ENCODE data around the gene INPP1. TPM values are rescaled to one million over a fixed set of nuclear protein-coding genes. Genes with fewer than 3 reads are reported as not detected.

INPP1 gene
- total and polyA plus RNA-seq, 4 donors = 9.1 to 13.2 (median 12.4) TPM

DNA sequence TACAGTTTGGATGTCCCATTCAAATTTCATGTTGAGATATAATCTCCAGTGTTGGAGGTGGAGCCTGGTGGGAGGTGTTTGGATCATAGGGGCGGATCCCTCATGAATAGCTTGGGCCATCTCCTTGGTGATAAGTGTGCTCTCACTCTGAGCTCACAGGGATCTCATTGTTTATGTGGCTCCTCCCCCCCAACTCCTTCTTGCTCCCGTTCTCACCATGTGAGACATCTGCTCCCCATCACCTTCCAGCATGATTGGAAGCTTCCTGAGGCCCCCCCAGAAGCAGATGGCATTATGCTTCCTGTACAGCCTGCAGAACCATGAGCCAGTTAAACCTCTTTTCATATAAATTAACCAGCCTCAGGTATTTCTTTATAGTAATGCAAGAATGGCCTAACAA lies 3.0 kb upstream of the INPP1 start (continued):
- TF ChIP-seq, protein P1, sequence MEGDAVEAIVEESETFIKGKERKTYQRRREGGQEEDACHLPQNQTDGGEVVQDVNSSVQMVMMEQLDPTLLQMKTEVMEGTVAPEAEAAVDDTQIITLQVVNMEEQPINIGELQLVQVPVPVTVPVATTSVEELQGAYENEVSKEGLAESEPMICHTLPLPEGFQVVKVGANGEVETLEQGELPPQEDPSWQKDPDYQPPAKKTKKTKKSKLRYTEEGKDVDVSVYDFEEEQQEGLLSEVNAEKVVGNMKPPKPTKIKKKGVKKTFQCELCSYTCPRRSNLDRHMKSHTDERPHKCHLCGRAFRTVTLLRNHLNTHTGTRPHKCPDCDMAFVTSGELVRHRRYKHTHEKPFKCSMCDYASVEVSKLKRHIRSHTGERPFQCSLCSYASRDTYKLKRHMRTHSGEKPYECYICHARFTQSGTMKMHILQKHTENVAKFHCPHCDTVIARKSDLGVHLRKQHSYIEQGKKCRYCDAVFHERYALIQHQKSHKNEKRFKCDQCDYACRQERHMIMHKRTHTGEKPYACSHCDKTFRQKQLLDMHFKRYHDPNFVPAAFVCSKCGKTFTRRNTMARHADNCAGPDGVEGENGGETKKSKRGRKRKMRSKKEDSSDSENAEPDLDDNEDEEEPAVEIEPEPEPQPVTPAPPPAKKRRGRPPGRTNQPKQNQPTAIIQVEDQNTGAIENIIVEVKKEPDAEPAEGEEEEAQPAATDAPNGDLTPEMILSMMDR (IDR thresholded peaks at IDR 0.05; ENCODE audit: low read depth, low read length, missing input control) = no peak
- TF ChIP-seq HNF4A (conservative IDR thresholded peaks at IDR 0.05) (no peak), NR2F2 (IDR thresholded peaks at IDR 0.05) (no peak), YY1 (IDR thresholded peaks at IDR 0.05) (no peak), HNF4G (IDR thresholded peaks at IDR 0.05) (no peak)

DNA sequence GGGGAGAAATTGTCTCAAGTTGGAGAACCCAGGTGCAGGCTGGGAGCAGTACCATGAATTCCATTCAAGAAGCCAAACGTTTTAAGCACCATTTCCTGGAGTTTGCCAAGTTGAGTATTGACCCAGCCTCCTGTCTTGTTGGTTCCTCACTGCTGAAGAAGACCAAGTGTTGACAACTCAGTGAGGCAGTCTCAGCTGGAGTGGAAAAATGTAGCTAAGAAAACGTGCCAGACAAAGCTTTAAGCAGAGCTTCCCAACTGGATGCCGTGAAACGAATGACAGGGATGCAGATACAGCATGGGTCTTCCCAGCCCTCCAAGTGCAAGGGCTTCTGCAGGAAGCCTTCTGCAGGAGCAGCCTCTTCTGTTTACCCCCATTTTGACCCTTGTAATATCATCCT lies 778 bp upstream of the INPP1 start:
- DNase-seq (ENCODE audit: low spot score) = no peak
- no peaks in the 10 kb centered on the region for H3K9me3 ChIP-seq (ENCODE audit: control insufficient read depth in 4 of 4, low read length in 3 of 4)
- peak overlapping the region in 1 of 2 donors; percentile 96 for H3K27ac ChIP-seq (ENCODE audit: low read depth in 1 of 2, low read length in 2 of 2)
- H3K4me1 ChIP-seq (ENCODE audit: control insufficient read depth in 4 of 4, insufficient read depth in 4 of 4, low read length in 3 of 4) = peaks cover 0 to 9% (median 5%) of the 10 kb centered on the region in 4 donors
- TF ChIP-seq NR2F2 (IDR thresholded peaks at IDR 0.05) (no peak), HNF4A (conservative IDR thresholded peaks at IDR 0.05) (no peak)
- no peak overlapping the region for H3K4me3 ChIP-seq (ENCODE audit: low read depth in 1 of 3, low read length in 3 of 3)
- H3K27me3 ChIP-seq (ENCODE audit: control insufficient read depth in 4 of 4, insufficient read depth in 4 of 4, low read length in 3 of 4) = no peaks in the 10 kb centered on the region
- no peak overlapping the region for H3K9ac ChIP-seq (ENCODE audit: low read depth in 1 of 2, low read length in 2 of 2)
- no peaks in the 10 kb centered on the region for H3K36me3 ChIP-seq (ENCODE audit: control insufficient read depth in 4 of 4, insufficient read depth in 3 of 4, low read depth in 1 of 4, low read length in 3 of 4)
- WGBS = 68% methylated on average over 4 of the region's 4 CpGs

DNA sequence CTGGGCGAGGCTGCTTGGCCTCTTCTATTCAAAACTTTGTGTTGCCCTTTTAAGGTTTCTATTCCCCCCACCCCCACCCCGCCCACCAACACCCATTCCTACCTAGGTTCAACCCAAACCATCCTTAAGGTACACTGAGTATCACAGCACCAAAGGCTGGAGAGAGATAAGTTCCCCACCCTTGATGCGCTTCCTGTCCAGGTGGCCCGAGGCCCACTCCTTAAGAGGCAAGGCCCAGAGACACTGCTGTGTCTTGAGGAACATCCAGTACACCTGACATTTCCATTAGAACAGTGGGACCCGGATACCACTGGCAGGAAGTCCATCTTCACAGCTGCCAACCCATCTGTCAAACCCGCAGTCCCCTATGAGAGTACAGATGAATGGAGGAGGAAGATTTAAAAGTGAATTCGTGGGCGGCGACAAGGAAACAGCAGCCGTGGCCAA lies 277 bp upstream of the INPP1 start:
- Histone ChIP-seq H3K36me3 (ENCODE audit: control insufficient read depth in 4 of 4, insufficient read depth in 3 of 4, low read depth in 1 of 4, low read length in 3 of 4) (no peaks in the 10 kb centered on the region), H3K4me1 (ENCODE audit: control insufficient read depth in 4 of 4, insufficient read depth in 4 of 4, low read length in 3 of 4) (peaks cover 0 to 9% (median 5%) of the 10 kb centered on the region in 4 donors), H3K27me3 (ENCODE audit: control insufficient read depth in 4 of 4, insufficient read depth in 4 of 4, low read length in 3 of 4) (no peaks in the 10 kb centered on the region), H3K4me3 (ENCODE audit: low read depth in 1 of 3, low read length in 3 of 3) (peak overlapping the region in 2 of 3 donors; percentile 71), H3K9ac (ENCODE audit: low read depth in 1 of 2, low read length in 2 of 2) (peak overlapping the region in 1 of 2 donors; percentile 89), H3K9me3 (ENCODE audit: control insufficient read depth in 4 of 4, low read length in 3 of 4) (no peaks in the 10 kb centered on the region), H3K27ac (ENCODE audit: low read depth in 1 of 2, low read length in 2 of 2) (peak overlapping the region; percentile 94 to 96)
- no peak for DNase-seq (ENCODE audit: low spot score)
- TF ChIP-seq HNF4A (conservative IDR thresholded peaks at IDR 0.05) = no peak
- TF ChIP-seq, protein P2, sequence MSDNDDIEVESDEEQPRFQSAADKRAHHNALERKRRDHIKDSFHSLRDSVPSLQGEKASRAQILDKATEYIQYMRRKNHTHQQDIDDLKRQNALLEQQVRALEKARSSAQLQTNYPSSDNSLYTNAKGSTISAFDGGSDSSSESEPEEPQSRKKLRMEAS (IDR thresholded peaks at IDR 0.05) = no peak
- no peak for TF ChIP-seq JUND (IDR thresholded peaks at IDR 0.05)
- TF ChIP-seq, protein P1 (IDR thresholded peaks at IDR 0.05; ENCODE audit: low read depth, low read length, missing input control) = no peak
- TF ChIP-seq, protein P3, sequence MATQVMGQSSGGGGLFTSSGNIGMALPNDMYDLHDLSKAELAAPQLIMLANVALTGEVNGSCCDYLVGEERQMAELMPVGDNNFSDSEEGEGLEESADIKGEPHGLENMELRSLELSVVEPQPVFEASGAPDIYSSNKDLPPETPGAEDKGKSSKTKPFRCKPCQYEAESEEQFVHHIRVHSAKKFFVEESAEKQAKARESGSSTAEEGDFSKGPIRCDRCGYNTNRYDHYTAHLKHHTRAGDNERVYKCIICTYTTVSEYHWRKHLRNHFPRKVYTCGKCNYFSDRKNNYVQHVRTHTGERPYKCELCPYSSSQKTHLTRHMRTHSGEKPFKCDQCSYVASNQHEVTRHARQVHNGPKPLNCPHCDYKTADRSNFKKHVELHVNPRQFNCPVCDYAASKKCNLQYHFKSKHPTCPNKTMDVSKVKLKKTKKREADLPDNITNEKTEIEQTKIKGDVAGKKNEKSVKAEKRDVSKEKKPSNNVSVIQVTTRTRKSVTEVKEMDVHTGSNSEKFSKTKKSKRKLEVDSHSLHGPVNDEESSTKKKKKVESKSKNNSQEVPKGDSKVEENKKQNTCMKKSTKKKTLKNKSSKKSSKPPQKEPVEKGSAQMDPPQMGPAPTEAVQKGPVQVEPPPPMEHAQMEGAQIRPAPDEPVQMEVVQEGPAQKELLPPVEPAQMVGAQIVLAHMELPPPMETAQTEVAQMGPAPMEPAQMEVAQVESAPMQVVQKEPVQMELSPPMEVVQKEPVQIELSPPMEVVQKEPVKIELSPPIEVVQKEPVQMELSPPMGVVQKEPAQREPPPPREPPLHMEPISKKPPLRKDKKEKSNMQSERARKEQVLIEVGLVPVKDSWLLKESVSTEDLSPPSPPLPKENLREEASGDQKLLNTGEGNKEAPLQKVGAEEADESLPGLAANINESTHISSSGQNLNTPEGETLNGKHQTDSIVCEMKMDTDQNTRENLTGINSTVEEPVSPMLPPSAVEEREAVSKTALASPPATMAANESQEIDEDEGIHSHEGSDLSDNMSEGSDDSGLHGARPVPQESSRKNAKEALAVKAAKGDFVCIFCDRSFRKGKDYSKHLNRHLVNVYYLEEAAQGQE (IDR thresholded peaks at IDR 0.05) = no peak
- TF ChIP-seq RXRA (IDR thresholded peaks at IDR 0.05) = peak in 1 of 2 donors; percentile 6
- no peak for TF ChIP-seq YY1 (IDR thresholded peaks at IDR 0.05)
- TF ChIP-seq SP1 (IDR thresholded peaks at IDR 0.05) = peak; percentile 26
- TF ChIP-seq FOXA2 (IDR thresholded peaks at IDR 0.05) = no peak
- no peak for TF ChIP-seq HNF4G (IDR thresholded peaks at IDR 0.05)
- no peak for TF ChIP-seq FOXA1 (IDR thresholded peaks at IDR 0.05)
- TF ChIP-seq TAF1 (conservative IDR thresholded peaks at IDR 0.05) = no peak
- no peak for TF ChIP-seq GABPA (IDR thresholded peaks at IDR 0.05 in 1 of 2, conservative IDR thresholded peaks at IDR 0.05 in 1 of 2)
- peak; percentile 72 for TF ChIP-seq NR2F2 (IDR thresholded peaks at IDR 0.05)
- TF ChIP-seq RAD21 (IDR thresholded peaks at IDR 0.05) = no peak
- TF ChIP-seq EGR1 (IDR thresholded peaks at IDR 0.05; ENCODE audit: low read depth in 2 of 2) = no peak
- TF ChIP-seq, protein P4, sequence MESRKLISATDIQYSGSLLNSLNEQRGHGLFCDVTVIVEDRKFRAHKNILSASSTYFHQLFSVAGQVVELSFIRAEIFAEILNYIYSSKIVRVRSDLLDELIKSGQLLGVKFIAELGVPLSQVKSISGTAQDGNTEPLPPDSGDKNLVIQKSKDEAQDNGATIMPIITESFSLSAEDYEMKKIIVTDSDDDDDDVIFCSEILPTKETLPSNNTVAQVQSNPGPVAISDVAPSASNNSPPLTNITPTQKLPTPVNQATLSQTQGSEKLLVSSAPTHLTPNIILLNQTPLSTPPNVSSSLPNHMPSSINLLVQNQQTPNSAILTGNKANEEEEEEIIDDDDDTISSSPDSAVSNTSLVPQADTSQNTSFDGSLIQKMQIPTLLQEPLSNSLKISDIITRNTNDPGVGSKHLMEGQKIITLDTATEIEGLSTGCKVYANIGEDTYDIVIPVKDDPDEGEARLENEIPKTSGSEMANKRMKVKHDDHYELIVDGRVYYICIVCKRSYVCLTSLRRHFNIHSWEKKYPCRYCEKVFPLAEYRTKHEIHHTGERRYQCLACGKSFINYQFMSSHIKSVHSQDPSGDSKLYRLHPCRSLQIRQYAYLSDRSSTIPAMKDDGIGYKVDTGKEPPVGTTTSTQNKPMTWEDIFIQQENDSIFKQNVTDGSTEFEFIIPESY (IDR thresholded peaks at IDR 0.05) = no peak
- TF ChIP-seq, protein P5, sequence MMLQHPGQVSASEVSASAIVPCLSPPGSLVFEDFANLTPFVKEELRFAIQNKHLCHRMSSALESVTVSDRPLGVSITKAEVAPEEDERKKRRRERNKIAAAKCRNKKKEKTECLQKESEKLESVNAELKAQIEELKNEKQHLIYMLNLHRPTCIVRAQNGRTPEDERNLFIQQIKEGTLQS (IDR thresholded peaks at IDR 0.05) = no peak
- 36% methylated on average over 10 of the region's 10 CpGs for WGBS

All from liver (tissue), 9 donors.